Measurements from ENCODE around the gene SRF.

The SRF gene

GRCh38 chr6:43181621-43181941 lies 10.5 kb downstream of the SRF start:
- no peaks in the 10 kb centered on the region for H3K27me3 ChIP-seq (ENCODE audit: insufficient read depth, low read length)
- H3K36me3 ChIP-seq (ENCODE audit: insufficient read depth, low read length), result peaks cover 40% of the 10 kb centered on the region
- peak overlapping the region; percentile 42 for H2AFZ ChIP-seq (ENCODE audit: low read depth, low read length)
- peak overlapping the region; percentile 55 for H3K4me3 ChIP-seq (ENCODE audit: low read length)
- H3K9me3 ChIP-seq (ENCODE audit: low read length), result peaks cover 7% of the 10 kb centered on the region
- peaks cover 15% of the 10 kb centered on the region for H3K4me1 ChIP-seq (ENCODE audit: insufficient read depth, low read length)

- peaks cover 12% of the 10 kb centered on the region for H3K9me3 ChIP-seq (ENCODE audit: low read length)
- H3K27me3 ChIP-seq (ENCODE audit: insufficient read depth, low read length), result no peaks in the 10 kb centered on the region
- peak within 1 kb of the TSS; percentile 42 for H2AFZ ChIP-seq (ENCODE audit: low read depth, low read length)
- H3K4me3 ChIP-seq (ENCODE audit: low read length), result peak within 1 kb of the TSS; percentile 55
- peaks cover 43% of the 10 kb centered on the region for H3K36me3 ChIP-seq (ENCODE audit: insufficient read depth, low read length)
- H3K4me1 ChIP-seq (ENCODE audit: insufficient read depth, low read length), result peaks cover 15% of the 10 kb centered on the region
These were observed 11.1 kb downstream of the SRF start, which contains the start of gene CUL9 for GRCh38 chr6:43181942-43182860. TSS of gene CUL9 (plus strand) at chr6:43182196. CDS start at chr6:43184311, 2,115 bp downstream.

DNA sequence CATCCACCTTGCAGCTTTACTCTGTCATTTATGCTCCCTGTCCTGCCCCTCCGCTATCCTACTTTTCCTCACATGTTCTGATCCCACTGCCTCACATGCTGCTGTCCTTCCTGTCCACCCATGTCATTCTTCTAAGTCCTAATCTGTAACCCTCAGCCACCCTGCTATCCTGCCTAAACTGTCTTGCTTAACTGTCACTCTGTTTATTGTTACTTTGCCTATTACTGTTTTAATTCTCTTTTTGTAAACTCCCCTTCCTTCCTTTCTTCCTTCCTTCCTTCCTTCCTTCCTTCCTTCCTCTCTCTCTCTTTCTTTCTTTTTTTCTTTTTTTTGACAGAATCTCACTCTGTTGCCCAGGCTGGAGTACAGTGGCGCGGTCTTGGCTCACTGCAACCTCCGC lies 12.4 kb downstream of the SRF start:
- no peaks in the 10 kb centered on the region for H3K27me3 ChIP-seq (ENCODE audit: insufficient read depth, low read length)
- H3K9me3 ChIP-seq (ENCODE audit: low read length), result peaks cover 15% of the 10 kb centered on the region
- peaks cover 15% of the 10 kb centered on the region for H3K4me1 ChIP-seq (ENCODE audit: insufficient read depth, low read length)
- no peak overlapping the region for H2AFZ ChIP-seq (ENCODE audit: low read depth, low read length)
- H3K36me3 ChIP-seq (ENCODE audit: insufficient read depth, low read length), result peaks cover 46% of the 10 kb centered on the region
- no peak overlapping the region for H3K4me3 ChIP-seq (ENCODE audit: low read length)

GRCh38 chr6:43184268-43184985 lies 13.4 kb downstream of the SRF start:
- H3K4me3 ChIP-seq (ENCODE audit: low read length), result no peak overlapping the region
- peaks cover 15% of the 10 kb centered on the region for H3K4me1 ChIP-seq (ENCODE audit: insufficient read depth, low read length)
- peaks cover 15% of the 10 kb centered on the region for H3K9me3 ChIP-seq (ENCODE audit: low read length)
- H3K36me3 ChIP-seq (ENCODE audit: insufficient read depth, low read length), result peaks cover 38% of the 10 kb centered on the region
- H2AFZ ChIP-seq (ENCODE audit: low read depth, low read length), result no peak overlapping the region
- H3K27me3 ChIP-seq (ENCODE audit: insufficient read depth, low read length), result no peaks in the 10 kb centered on the region

- Histone ChIP-seq H3K4me1 (ENCODE audit: insufficient read depth, low read length) (peaks cover 15% of the 10 kb centered on the region), H2AFZ (ENCODE audit: low read depth, low read length) (no peak overlapping the region), H3K4me3 (ENCODE audit: low read length) (no peak overlapping the region), H3K9me3 (ENCODE audit: low read length) (peaks cover 15% of the 10 kb centered on the region), H3K27me3 (ENCODE audit: insufficient read depth, low read length) (no peaks in the 10 kb centered on the region), H3K36me3 (ENCODE audit: insufficient read depth, low read length) (peaks cover 40% of the 10 kb centered on the region)
These were observed 14.4 kb downstream of the SRF start for GRCh38 chr6:43185391-43185985.

DNA sequence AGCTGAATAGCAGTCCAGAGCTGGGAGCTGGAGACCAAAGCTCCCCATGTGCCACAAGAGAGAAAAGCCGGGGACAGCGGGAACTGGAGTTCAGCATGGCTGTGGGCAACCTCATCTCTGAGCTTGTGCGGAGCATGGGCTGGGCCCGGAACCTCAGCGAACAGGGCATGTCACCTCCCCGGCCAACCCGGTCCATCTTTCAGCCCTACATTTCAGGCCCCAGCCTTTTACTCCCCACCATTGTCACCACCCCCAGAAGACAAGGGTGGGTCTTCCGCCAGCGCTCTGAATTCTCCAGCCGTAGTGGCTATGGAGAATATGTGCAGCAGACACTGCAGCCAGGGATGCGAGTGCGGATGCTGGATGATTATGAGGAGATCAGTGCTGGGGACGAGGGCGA lies 14.9 kb downstream of the SRF start:
- no peak overlapping the region for H2AFZ ChIP-seq (ENCODE audit: low read depth, low read length)

DNA sequence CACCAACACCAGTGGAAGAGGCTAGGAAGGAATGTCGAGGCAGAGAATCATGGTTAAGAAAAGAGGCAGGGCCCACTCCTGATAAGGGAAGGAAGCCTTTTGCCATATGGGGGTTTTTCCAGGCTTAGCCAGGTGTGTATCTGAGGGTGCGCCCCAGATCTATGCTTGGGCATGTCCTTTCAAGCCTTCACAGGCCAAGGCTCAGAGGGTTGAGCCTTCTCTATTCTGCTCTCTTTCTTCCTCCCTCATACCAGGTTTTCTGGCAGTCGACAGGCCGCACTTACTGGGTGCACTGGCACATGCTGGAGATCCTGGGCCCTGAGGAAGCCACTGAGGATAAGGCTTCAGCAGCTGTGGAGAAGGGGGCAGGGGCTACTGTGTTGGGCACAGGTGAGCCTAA lies 15.6 kb downstream of the SRF start:
- no peak overlapping the region for H3K4me3 ChIP-seq (ENCODE audit: low read length)
- H2AFZ ChIP-seq (ENCODE audit: low read depth, low read length), result no peak overlapping the region
- H3K36me3 ChIP-seq (ENCODE audit: insufficient read depth, low read length), result peaks cover 38% of the 10 kb centered on the region
- peaks cover 5% of the 10 kb centered on the region for H3K4me1 ChIP-seq (ENCODE audit: insufficient read depth, low read length)
- H3K27me3 ChIP-seq (ENCODE audit: insufficient read depth, low read length), result no peaks in the 10 kb centered on the region
- peaks cover 15% of the 10 kb centered on the region for H3K9me3 ChIP-seq (ENCODE audit: low read length)

More for the DNA sequence above, 14.9 kb downstream of the SRF start:
- Histone ChIP-seq H3K36me3 (ENCODE audit: insufficient read depth, low read length) (peaks cover 38% of the 10 kb centered on the region), H3K27me3 (ENCODE audit: insufficient read depth, low read length) (no peaks in the 10 kb centered on the region), H3K4me1 (ENCODE audit: insufficient read depth, low read length) (peaks cover 11% of the 10 kb centered on the region), H3K4me3 (ENCODE audit: low read length) (no peak overlapping the region), H3K9me3 (ENCODE audit: low read length) (peaks cover 15% of the 10 kb centered on the region)

DNA sequence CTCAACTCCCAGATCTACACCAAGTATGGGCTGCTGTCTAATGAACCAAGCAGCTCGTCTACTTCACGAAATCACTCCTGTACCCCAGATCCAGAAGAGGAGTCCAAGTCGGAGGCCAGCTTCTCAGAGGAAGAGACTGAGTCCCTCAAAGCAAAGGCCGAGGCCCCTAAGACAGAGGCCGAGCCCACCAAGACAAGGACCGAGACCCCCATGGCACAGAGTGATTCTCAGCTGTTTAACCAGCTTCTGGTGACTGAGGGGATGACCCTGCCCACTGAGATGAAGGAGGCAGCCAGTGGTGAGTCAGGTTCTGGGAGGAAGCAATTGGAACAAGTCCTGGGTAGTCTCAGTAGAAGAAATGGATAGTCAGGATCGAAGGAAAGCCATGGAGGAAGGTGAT lies 16.8 kb downstream of the SRF start:
- Histone ChIP-seq H2AFZ (ENCODE audit: low read depth, low read length) (no peak overlapping the region), H3K4me1 (ENCODE audit: insufficient read depth, low read length) (no peaks in the 10 kb centered on the region), H3K4me3 (ENCODE audit: low read length) (no peak overlapping the region), H3K9me3 (ENCODE audit: low read length) (peaks cover 15% of the 10 kb centered on the region), H3K27me3 (ENCODE audit: insufficient read depth, low read length) (no peaks in the 10 kb centered on the region), H3K36me3 (ENCODE audit: insufficient read depth, low read length) (peaks cover 39% of the 10 kb centered on the region)

DNA sequence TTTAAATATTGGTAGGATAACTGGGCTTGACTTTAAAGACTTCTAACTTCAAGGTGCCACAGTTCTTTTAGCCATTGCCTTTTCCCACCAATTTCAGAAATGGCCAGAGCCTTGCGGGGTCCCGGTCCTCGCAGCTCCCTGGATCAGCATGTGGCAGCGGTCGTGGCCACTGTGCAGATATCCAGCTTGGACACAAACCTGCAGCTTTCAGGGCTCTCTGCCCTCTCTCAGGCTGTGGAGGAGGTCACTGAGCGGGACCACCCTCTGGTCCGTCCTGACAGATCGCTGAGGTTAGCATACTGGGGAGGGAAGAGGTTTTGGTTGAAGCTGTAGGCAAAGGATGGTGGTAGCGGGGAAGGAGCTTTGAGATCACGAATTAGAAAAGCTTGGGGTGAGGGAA lies 17.4 kb downstream of the SRF start:
- H3K27me3 ChIP-seq (ENCODE audit: insufficient read depth, low read length), result no peaks in the 10 kb centered on the region
- no peak overlapping the region for H3K4me3 ChIP-seq (ENCODE audit: low read length)
- H2AFZ ChIP-seq (ENCODE audit: low read depth, low read length), result no peak overlapping the region
- peaks cover 44% of the 10 kb centered on the region for H3K36me3 ChIP-seq (ENCODE audit: insufficient read depth, low read length)
- H3K4me1 ChIP-seq (ENCODE audit: insufficient read depth, low read length), result no peaks in the 10 kb centered on the region
- H3K9me3 ChIP-seq (ENCODE audit: low read length), result peaks cover 15% of the 10 kb centered on the region

DNA sequence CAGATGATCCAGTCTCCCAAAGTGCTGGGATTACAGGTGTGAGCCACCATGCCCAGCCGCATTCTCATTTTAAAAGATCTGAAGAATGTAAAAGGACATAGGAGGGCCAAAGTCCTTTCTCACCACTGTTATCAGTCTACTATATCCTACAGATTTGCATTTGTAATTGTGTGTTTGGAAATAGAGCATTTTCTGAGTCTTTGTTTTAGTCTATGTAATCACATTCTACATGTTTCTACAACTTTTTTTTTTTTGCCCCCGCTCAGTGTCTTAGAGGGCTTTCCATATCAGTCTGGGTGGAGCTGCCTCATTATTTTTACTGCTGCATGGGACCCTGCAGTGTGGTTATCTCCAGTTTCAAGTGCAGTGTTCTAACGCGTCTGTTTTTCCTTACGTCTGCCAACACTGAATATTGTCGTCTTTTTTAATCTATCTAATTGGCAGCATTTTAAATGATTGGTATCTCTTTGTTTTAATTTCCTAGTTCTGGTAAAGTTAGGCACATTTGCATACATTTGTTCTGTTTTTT lies 18.8 kb downstream of the SRF start:
- Histone ChIP-seq H3K4me1 (ENCODE audit: insufficient read depth, low read length) (no peaks in the 10 kb centered on the region), H3K27me3 (ENCODE audit: insufficient read depth, low read length) (no peaks in the 10 kb centered on the region), H2AFZ (ENCODE audit: low read depth, low read length) (no peak overlapping the region), H3K9me3 (ENCODE audit: low read length) (peaks cover 15% of the 10 kb centered on the region), H3K36me3 (ENCODE audit: insufficient read depth, low read length) (peaks cover 44% of the 10 kb centered on the region), H3K4me3 (ENCODE audit: low read length) (no peak overlapping the region)

DNA sequence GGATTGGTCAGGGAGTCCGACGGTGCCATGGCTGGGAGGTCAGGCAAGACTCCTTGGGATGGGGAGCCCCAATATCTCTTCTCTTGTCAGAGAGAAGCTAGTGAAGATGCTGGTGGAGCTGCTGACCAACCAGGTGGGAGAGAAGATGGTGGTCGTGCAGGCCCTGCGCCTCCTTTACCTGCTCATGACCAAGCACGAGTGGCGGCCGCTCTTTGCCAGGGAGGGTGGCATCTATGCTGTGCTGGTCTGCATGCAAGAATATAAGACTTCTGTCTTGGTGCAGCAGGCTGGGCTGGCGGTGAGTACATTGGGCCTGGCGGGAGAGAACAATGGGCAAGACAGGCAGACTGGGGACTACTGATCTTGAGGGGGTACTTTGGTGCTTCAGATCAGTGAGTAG lies 21.8 kb downstream of the SRF start:
- no peaks in the 10 kb centered on the region for H3K27me3 ChIP-seq (ENCODE audit: insufficient read depth, low read length)
- H3K36me3 ChIP-seq (ENCODE audit: insufficient read depth, low read length), result peaks cover 26% of the 10 kb centered on the region
- H3K4me1 ChIP-seq (ENCODE audit: insufficient read depth, low read length), result no peaks in the 10 kb centered on the region
- no peaks in the 10 kb centered on the region for H3K9me3 ChIP-seq (ENCODE audit: low read length)
- H2AFZ ChIP-seq (ENCODE audit: low read depth, low read length), result no peak overlapping the region
- H3K4me3 ChIP-seq (ENCODE audit: low read length), result no peak overlapping the region

DNA sequence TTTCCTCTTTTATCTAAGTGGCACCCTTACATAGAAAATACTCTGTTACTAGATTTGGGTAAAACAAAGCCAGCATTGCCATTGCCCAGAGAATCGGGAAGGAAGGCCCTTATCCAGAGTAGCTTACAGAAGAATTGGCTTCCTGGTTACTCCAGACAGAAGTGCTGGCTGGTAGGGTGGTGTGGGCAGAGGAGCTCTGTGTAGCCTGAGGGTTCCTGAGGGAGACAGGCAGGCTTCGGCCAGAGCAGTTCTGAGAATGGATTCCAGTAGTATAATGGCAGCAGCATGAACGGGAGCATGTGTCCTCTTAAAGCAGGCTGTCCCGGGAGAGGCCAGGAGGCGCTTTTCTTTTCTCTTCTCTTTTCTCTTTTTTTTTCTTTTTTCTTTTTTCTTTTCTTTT lies 22.9 kb downstream of the SRF start:
- Histone ChIP-seq H3K36me3 (ENCODE audit: insufficient read depth, low read length) (peaks cover 24% of the 10 kb centered on the region), H2AFZ (ENCODE audit: low read depth, low read length) (no peak overlapping the region), H3K4me1 (ENCODE audit: insufficient read depth, low read length) (no peaks in the 10 kb centered on the region), H3K4me3 (ENCODE audit: low read length) (no peak overlapping the region), H3K27me3 (ENCODE audit: insufficient read depth, low read length) (no peaks in the 10 kb centered on the region), H3K9me3 (ENCODE audit: low read length) (no peaks in the 10 kb centered on the region)

GRCh38 chr6:43196337-43196736 lies 25.3 kb downstream of the SRF start:
- Histone ChIP-seq H3K4me3 (ENCODE audit: low read length) (no peak overlapping the region), H3K4me1 (ENCODE audit: insufficient read depth, low read length) (no peaks in the 10 kb centered on the region), H3K27me3 (ENCODE audit: insufficient read depth, low read length) (no peaks in the 10 kb centered on the region), H3K9me3 (ENCODE audit: low read length) (no peaks in the 10 kb centered on the region), H3K36me3 (ENCODE audit: insufficient read depth, low read length) (peaks cover 34% of the 10 kb centered on the region), H2AFZ (ENCODE audit: low read depth, low read length) (no peak overlapping the region)
